DMS114 treated with DMSO at 0.1 percent for 48 hours (cell line): ENCODE measurements around the gene TMX4.
"Not testable (repeated sequence)": the region's sequence is repeated elsewhere in the genome, so short reads cannot be mapped to it uniquely, and the experiment has no call there.

Experiments used
- DNase-seq: peaks from one replicate; lab custom pipeline; 2025; ENCODE audit not compliant: unreplicated experiment; lab: John Stamatoyannopoulos, UW

Gene TMX4

DNA sequence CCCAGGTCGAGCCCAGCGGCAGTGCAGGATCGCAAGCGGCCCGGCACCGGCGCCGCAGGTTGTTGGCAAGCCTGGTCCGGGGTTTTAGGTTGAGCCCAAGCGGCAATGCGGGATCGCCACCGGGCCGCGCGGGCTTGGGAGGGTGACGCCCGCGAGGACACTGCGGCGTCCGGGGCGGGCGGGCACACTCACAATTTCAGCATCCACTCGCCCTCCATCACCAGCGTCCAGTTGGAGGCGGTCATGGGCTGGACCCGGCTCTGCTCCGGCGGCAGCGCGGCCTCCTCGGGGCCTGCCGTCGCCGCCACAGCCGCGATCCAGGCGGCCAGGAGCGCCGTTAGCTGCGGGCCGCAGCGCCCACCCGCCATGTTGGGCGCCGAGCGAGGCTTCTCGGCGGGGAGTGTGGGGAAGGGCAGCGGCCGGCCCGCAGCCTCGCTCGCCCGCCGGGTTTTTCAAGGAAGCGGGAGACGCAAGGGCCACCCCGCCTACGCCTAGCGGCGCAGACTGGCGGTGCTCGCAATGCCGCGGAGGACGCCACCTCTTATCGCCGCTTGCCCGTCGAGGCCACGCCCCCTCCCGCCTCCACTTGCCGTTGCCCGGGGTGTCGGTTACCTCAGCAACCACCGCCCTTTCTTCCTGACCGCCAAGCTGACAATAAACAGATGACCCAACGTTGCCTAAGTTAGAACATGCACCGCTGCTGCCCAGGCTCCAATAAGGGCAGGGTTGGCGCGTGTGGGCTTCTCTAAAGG lies at the start of gene TMX4:
Gene TMX4 (minus strand): TSS at position 516 of the 752 bp plus-strand sequence. CDS start 148 bp downstream, at position 368.
- DNase-seq, result peak; percentile 78

GRCh38 chr20:8067082-8067481 lies 47.5 kb upstream of the TMX4 start:
- no peak for DNase-seq

DNA sequence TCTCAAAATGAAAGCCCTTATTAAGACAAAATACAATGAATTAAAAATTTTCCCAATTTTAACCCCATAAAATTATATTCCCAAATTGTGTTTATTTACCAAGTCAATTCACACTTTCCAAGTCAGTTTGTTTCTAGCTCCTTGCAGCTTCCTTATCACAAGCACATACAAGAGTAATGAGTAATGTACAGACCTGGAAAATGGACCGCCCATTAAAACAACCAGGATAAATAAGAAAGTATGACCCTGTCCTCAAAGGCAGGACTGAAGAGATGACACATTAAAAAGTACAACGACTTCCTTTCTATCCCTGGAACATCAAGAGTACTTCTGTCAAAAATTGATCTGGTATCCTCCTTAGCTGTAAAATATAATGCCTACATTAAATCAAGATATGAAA lies 47.1 kb upstream of the TMX4 start:
- DNase-seq, result no peak

- DNase-seq, result no peak
These were observed 46.1 kb upstream of the TMX4 start for GRCh38 chr20:8065691-8066090.

DNA sequence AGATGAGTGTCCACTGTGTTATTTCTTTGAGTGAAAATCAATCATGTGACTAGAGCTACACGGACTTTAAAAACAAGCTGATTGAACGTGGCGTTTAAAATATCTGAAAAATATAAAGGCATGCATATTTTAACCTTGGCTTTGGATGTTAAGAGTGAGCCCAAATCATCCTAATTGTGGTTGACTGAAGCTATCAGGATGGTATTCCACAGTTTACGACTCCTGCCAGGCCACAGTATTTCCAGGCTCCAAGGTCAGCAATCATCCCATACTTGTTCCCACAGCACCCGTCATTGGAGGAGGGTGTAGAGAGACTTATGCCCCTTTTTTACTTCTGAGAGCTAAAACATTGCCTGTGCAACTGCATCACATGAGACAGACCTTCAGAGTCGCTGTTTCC lies 43.2 kb upstream of the TMX4 start:
- no peak for DNase-seq

DNA sequence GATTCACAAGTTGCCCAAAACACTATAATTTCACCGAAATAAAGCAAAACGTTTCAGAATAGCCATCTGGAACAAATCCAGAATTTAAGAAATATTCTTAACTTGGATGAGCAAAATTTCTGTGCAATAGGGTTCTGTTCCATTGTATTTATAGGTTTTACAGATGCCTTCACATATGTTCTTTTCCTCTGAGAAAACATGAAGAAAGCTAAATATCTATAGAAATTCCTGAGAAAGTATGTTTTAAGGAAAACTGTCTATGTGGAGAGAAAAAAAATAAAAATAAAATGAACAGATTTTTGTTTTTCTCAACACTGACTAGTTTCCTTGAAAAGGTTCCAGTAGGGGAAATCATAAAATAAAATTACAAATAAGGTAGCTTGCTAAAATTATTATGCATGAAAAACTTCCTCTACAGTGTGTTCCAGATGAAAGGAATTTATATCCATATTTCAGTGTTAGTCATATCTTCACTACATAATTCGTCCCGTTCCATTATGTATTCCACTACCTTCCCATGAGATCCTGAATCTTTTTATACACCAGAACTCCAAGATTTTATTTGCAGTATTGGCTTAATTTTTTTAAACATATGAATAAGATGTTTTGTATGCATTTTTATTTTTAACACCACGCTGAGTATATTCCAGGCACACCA lies 42.4 kb upstream of the TMX4 start:
- no peak for DNase-seq

GRCh38 chr20:8060977-8061376 lies 41.4 kb upstream of the TMX4 start:
- no peak for DNase-seq

GRCh38 chr20:8057871-8058270 lies 38.3 kb upstream of the TMX4 start:
- DNase-seq, result no peak

DNA sequence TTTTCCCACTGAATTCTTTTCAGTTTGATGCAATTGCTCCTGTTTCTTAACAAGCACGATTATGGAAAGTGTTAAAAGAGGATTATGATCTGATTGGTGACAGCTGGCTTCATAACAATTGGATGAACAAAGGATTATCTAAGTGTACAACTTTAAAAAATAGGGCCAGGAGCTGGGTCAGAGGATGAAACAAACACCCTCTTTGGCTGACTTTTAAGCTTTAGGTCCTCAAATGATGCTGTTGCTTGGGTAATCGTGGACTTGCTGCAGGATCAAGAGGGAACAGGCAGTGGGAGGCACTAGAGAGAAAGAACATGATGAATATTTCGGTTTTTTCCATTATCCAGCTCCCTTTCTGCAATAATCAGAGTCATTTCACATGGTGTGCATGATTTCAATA lies 35.5 kb upstream of the TMX4 start:
- DNase-seq, result no peak

- DNase-seq, result no peak
These were observed 30.7 kb upstream of the TMX4 start for GRCh38 chr20:8050157-8050837.

GRCh38 chr20:8049310-8049709 lies 29.7 kb upstream of the TMX4 start:
- DNase-seq, result no peak

DNA sequence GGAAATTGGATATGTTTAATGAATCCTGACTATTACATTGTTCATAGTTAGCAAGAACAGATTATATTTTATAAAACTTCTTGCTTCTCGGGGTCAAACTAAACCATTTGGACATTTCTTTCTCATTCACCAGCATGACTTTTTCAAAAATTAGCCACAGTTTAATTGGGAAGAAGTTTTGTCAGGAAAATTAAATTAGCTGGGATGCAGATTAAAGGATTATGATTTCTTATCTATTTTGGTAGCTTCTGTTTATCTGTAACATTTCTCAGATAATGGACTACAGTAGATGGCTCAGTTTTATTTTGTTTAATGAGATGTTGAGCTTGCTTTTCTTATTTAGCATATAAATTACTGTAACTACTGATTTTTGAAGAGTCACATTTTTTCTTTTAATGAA lies 26.4 kb upstream of the TMX4 start:
- no peak for DNase-seq

GRCh38 chr20:8043687-8044282 lies 24.2 kb upstream of the TMX4 start:
- peak; percentile 60 for DNase-seq

DNA sequence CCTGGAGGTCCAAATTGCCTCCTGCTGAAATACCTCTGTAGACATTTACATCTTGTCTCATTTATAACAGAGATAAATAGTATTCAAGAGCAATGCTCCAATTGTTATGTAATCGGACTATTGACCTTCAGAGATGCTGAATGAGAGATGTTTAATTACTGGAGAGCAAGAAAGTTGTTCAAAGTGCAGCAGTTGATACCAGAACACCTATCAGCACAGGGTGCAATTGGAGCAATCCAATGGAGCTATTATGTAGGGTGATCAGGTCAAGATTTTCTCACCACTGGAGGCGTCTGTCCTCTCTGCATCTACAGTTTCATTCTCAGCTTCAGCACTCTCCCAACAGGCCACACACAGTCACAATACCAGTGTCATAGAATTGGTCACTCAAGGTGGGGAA lies 19.5 kb upstream of the TMX4 start:
- peak; percentile 3 for DNase-seq

DNA sequence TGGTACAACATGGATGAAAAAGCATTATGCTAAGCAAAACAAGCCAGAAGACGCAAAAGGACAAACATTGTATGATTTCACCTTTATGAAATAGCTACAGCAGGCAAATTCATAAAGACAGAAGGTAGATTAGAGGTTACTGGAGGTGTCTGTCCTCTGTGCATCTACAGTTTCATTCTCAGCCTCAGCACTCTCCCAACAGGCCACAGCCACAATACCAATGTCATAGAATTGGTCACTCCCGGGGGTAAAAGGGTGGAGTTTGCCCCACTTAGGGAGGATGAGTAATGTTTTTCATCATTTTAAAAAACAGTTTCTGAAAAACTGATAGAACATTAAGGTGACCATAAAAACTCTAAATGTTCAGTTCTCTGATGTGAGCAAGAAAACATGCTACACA lies 17.2 kb upstream of the TMX4 start:
- no peak for DNase-seq

- no peak for DNase-seq
These were observed 13.7 kb upstream of the TMX4 start for GRCh38 chr20:8033151-8033841.

DNA sequence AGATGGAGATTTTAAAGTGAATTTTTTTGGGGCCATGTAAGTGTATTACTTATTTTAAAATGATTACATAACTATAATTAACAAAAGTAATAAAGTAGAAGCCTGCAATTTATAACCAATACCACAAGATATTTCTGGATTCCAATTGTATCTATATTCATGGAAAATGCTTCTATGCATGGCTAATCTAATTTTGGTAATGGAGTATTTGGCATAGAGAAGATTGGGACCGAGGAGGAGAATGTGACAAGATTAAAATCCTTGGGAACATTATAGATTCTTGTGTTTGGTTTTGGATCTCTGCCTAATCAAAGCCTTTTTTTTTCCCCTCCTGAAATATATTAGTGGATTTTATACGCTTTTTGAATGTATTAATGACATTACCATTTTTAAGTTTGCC lies 12.9 kb upstream of the TMX4 start:
- no peak for DNase-seq

DNA sequence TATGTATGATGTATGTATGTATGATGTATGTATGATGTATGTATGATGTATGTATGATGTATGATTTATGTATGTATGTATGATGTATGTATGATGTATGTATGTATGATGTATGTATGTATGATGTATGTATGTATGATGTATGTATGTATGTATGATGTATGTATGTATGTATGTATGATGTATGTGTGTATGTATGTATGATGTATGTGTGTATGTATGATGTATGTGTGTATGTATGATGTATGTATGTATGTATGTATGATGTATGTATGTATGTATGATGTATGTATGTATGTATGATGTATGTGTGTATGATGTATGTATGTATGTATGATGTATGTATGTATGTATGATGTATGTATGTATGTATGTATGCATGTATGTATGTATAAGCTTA lies 12.0 kb upstream of the TMX4 start:
- not testable (repeated sequence) for DNase-seq

DNA sequence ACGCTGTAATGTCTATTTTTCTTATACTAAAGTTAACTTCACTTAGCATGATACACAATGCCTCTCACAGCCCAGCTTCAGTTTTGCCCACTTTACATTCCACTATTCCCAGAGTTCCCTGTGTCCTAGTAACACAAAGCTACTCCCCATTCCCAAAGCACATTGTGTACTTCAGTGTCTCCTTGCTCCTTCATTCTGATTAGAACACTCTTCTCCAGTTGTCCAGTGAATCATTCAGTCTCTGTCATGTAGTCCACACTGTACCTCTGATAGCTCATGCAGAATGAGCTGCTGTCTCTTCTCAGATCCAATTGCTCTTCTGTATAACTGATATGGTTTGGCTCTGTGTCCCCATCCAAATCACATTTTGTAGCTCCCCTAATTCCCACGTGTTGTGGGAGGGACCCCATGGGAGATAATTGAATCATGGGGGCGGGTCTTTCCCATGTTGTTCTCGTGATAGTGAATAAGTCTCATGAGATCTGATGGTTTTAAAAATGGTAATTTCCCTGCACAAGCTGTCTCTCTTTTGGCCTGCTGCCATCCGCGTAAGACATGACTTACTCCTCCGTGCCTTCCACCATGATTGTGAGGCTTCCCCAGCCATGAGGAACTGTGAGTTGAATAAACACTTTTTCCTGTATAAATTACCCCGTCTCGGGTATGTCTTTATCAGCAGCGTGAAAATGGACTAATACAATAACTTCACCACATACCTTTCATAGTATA lies 2.1 kb upstream of the TMX4 start:
- no peak for DNase-seq

DNA sequence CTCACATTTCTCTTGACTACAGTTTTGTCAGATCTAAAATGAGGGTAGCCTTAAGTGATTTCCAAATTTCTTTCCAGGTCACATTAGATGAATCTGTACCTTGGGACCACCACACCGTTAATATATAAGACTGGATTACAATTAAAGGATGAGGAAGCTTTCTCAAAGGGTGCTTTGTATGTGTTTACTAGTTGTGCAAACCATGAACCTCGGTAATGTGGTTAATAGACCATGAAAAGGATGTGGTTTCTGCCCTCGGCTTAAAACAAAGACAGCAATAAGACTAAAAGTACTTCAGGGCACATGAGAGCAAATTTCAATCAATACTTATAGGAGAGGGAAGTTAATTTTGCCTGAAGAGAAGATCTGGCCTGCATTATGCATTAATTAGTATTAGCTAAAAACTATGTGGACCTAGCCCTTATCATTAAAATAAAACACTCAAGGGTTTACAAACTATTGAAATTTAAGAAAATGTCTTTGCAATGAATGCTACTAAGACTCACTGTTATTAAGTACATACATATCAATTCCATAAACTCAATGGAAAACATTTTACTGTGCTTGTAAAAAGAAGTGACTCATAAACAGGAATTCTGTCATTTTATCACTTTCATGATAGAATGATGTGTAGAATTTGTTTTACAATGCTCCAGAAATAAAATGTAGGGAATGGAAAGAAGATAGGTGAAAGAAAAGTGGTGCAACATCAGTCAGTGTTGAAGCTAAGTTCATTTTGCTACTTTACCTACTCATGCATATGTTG lies 936 bp upstream of the TMX4 start:
- no peak for DNase-seq
